ENCODE results near the gene TMEM234. TPM values are rescaled to one million over a fixed set of nuclear protein-coding genes. Genes with fewer than 3 reads are reported as not detected.

TMEM234 gene
- total RNA-seq, 1 experiment from 2014 or later, result 8.7 TPM

- DNase-seq (ENCODE audit: low read depth), result peak; percentile 65
Observed at GRCh38 chr1:32200226-32201010, 21.7 kb downstream of the TMEM234 start, which contains the start of gene CCDC28B. CCDC28B (plus strand) TSS chr1:32200595; CDS start chr1:32201936, 1,341 bp downstream.

- no peak for DNase-seq (ENCODE audit: low read depth)
Observed at GRCh38 chr1:32199717-32200072, 22.5 kb downstream of the TMEM234 start.

- DNase-seq (ENCODE audit: low read depth), result no peak
Observed at GRCh38 chr1:32199043-32199716, 23.0 kb downstream of the TMEM234 start.

- DNase-seq (ENCODE audit: low read depth), result no peak
Observed at GRCh38 chr1:32198237-32199042, 23.7 kb downstream of the TMEM234 start.

- no peak for DNase-seq (ENCODE audit: low read depth)
Observed at GRCh38 chr1:32197837-32198236, 24.3 kb downstream of the TMEM234 start.

DNA sequence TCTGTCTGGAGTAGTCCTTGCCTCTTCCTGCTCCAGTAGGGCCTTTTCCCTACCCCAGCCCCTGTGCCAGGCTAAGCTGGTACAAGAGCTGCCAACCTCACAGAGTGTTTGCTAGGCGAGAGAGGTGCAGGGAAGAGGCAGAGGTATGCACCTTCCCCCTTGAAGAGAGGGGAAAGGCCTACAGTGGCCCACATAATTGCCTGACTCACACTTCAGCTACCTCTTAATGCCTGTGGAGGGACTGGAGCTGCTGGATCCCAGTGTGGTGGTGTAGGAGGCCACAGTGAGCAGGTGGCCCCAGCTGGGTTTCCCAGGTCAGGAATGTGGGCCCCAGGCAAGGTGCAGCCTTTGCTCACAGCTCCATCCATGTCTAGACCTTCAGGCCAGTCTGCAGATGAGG is 25.1 kb downstream of the TMEM234 start:
- DNase-seq (ENCODE audit: low read depth), result no peak

DNA sequence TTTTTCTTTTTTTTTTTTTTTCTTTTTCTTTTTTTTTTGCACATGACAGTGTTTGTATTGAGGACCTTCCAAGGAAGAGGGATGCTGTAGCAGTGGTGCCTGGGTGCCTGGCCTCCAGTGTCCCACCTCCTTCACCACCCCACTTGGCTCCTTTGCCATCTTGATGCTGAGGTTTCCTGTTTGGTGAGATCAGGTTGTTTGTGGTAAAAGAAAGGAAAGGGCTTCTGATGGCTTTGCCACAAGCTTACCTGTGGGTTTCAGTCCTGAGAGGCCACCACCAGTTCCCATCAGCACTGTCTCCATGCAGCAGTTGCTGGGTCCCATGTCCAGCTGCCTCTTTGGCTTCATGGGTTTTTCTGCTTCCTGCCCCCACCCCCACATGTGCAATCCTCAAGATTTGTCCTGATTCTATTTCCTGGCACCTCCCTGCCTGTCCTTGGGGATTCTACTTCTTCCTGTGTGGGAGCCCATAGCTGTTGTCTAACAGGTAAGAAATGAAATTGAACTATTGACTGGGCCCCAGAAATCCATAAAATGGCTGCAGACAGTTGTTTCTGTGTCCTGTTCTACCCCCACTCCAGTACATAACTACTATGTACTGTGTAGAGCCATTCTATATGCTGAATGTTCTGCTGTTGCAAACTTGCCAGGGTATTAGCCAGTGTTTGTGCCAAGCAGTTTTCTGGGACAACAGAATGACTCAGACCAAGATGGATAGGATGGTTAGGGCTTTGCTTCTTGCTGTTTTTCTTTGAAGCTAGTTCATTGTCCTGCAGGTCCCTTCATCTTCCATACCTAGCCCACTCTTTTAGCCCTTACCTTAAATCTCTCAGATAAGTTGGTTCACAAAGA is 26.0 kb downstream of the TMEM234 start:
- DNase-seq (ENCODE audit: low read depth), result no peak

- DNase-seq (ENCODE audit: low read depth), result no peak
Observed at GRCh38 chr1:32195531-32195930, 26.6 kb downstream of the TMEM234 start.

- no peak for DNase-seq (ENCODE audit: low read depth)
Observed at GRCh38 chr1:32194984-32195383, 27.2 kb downstream of the TMEM234 start.

- DNase-seq (ENCODE audit: low read depth), result no peak
Observed at GRCh38 chr1:32192220-32192948, 29.8 kb downstream of the TMEM234 start.

- DNase-seq (ENCODE audit: low read depth), result no peak
Observed at GRCh38 chr1:32187850-32188249, 34.3 kb downstream of the TMEM234 start.

- DNase-seq (ENCODE audit: low read depth), result no peak
Observed at GRCh38 chr1:32186491-32186890, 35.7 kb downstream of the TMEM234 start.

DNA sequence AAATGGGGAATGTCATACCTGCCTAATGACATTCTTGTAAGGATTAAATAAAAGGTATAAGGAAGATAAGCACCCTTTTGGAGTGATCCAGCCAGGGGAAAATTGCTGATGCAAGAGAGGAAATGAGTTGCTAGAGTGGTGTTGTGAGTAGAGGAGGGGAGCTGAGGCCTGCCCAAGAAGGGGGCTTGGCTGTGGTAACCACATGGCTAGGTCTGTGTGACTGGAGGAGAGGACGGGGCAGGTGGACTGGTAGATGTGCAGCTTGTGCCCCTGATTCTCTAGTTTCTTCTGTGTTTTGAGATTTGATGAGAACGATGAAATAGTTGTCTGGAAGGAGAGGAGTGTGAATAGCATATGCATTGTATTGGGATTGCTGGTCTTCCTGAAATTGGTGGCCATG is 36.1 kb downstream of the TMEM234 start:
- DNase-seq (ENCODE audit: low read depth), result no peak

DNA sequence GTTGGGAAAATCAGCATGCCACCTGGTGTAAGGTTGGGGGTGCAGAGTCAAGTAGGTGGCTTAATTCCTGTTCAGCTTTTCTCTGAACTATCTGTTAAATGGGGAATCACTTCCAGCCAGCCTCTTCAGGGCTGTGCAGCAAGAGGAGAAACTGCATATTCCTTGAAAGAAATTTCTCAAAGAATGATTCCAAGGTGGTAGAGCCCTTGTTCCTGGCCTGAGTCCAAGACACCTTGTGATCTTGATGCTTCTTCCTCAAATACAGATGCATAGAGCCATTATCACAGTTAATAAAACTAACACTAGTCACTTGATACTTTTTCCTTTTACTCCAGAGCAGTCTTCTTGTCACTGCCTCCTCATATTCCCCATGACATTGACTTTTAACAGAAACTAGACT is 37.5 kb downstream of the TMEM234 start:
- DNase-seq (ENCODE audit: low read depth), result no peak

DNA sequence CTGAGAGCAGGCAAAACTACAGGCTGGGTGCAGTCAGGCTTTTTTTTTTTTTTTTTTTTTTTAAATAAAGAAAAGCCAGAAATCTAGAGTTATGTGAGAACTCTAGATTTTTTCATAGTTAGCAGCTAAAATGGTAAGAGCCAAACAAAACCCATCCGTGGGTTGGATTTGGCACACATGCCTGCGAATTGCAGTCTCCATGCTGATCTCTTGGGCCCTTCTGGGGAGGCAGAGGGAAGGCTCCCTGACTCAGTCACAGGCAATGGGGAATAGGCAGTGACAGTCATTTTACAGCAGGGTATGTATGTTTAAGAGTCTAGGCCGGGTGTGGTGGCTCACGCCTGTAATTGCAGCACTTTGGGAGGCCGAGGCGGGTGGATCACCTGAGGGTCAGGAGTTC is 40.1 kb downstream of the TMEM234 start:
- no peak for DNase-seq (ENCODE audit: low read depth)

- DNase-seq (ENCODE audit: low read depth), result no peak
Observed at GRCh38 chr1:32181563-32181962, 40.6 kb downstream of the TMEM234 start.

DNA sequence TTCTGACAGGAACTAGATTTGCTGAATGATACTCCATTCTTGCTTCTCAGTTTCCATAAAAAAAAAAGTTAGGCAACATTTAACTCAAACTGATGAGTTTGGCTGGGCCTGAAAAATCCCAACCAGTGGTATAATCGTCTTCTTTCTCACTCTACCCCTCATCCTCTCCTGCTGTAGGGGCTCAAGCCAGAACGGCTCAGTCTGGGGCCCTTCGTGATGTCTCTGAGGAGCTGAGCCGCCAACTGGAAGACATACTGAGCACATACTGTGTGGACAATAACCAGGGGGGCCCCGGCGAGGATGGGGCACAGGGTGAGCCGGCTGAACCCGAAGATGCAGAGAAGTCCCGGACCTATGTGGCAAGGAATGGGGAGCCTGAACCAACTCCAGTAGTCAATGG is 41.1 kb downstream of the TMEM234 start:
- DNase-seq (ENCODE audit: low read depth), result no peak

- peak; percentile 58 for DNase-seq (ENCODE audit: low read depth)
Observed at GRCh38 chr1:32180186-32181060, 41.7 kb downstream of the TMEM234 start.

- peak; percentile 94 for DNase-seq (ENCODE audit: low read depth)
Observed at GRCh38 chr1:32179443-32180185, 42.5 kb downstream of the TMEM234 start, which contains the start of gene TXLNA. TXLNA (plus strand) TSS chr1:32179675; CDS start chr1:32180346, 671 bp downstream.

Data from Daoy (cell line).